ENCODE results near the gene RHAG.
"Not testable (repeated sequence)": the region's sequence is repeated elsewhere in the genome, so short reads cannot be mapped to it uniquely, and the experiment has no call there.

RHAG gene

GRCh38 chr6:49636713-49637349 lies at the start of gene RHAG:
Gene RHAG (minus strand): TSS chr6:49636839. CDS start chr6:49636812, 27 bp downstream.
- no peak within 1 kb of the TSS for H3K27ac Mint-ChIP-seq
- H3K36me3 Mint-ChIP-seq = no peaks in the 10 kb centered on the region
- DNase-seq (no peak), ATAC-seq (replicated peaks) (no peak)
- H3K27me3 Mint-ChIP-seq = no peaks in the 10 kb centered on the region
- H3K9me3 Mint-ChIP-seq = no peaks in the 10 kb centered on the region
- no peak within 1 kb of the TSS for H3K4me3 Mint-ChIP-seq
- H3K4me1 Mint-ChIP-seq = no peaks in the 10 kb centered on the region

- no peak overlapping the region for H3K4me3 Mint-ChIP-seq
- ATAC-seq (replicated peaks) (no peak), DNase-seq (no peak)
- H3K36me3 Mint-ChIP-seq = no peaks in the 10 kb centered on the region
- no peaks in the 10 kb centered on the region for H3K4me1 Mint-ChIP-seq
- no peak overlapping the region for H3K27ac Mint-ChIP-seq
- no peaks in the 10 kb centered on the region for H3K27me3 Mint-ChIP-seq
- H3K9me3 Mint-ChIP-seq = peaks cover 0 to 10% of the 10 kb centered on the region in 2 donors
These were observed 40.1 kb upstream of the RHAG start for GRCh38 chr6:49676671-49677281.

GRCh38 chr6:49675816-49676215 lies 39.2 kb upstream of the RHAG start:
- Mint-ChIP-seq H3K4me3 (no peak overlapping the region), H3K27me3 (no peaks in the 10 kb centered on the region), H3K36me3 (no peaks in the 10 kb centered on the region), H3K9me3 (peaks cover 0 to 12% of the 10 kb centered on the region in 2 donors), H3K4me1 (no peaks in the 10 kb centered on the region), H3K27ac (no peak overlapping the region)
- DNase-seq (no peak), ATAC-seq (replicated peaks) (no peak)

GRCh38 chr6:49668083-49668511 lies 31.5 kb upstream of the RHAG start:
- H3K9me3 Mint-ChIP-seq = peaks cover 0 to 7% of the 10 kb centered on the region in 2 donors
- no peak for ATAC-seq (replicated peaks)

GRCh38 chr6:49666930-49667757 lies 30.5 kb upstream of the RHAG start:
- H3K4me1 Mint-ChIP-seq = peaks cover 0 to 2% of the 10 kb centered on the region in 2 donors
- ATAC-seq (replicated peaks) (no peak), DNase-seq (no peak)
- no peak overlapping the region for H3K27ac Mint-ChIP-seq
- H3K4me3 Mint-ChIP-seq = no peak overlapping the region
- H3K9me3 Mint-ChIP-seq = peaks cover 0 to 5% of the 10 kb centered on the region in 2 donors
- H3K27me3 Mint-ChIP-seq = no peaks in the 10 kb centered on the region
- no peaks in the 10 kb centered on the region for H3K36me3 Mint-ChIP-seq

More at GRCh38 chr6:49668083-49668511, 31.5 kb upstream of the RHAG start:
- H3K4me3 Mint-ChIP-seq = no peak overlapping the region
- DNase-seq = no peak
- H3K36me3 Mint-ChIP-seq = no peaks in the 10 kb centered on the region
- no peak overlapping the region for H3K27ac Mint-ChIP-seq
- H3K27me3 Mint-ChIP-seq = no peaks in the 10 kb centered on the region
- H3K4me1 Mint-ChIP-seq = peaks cover 0 to 2% of the 10 kb centered on the region in 2 donors

GRCh38 chr6:49666480-49666879 lies 29.8 kb upstream of the RHAG start:
- ATAC-seq (replicated peaks) (no peak), DNase-seq (no peak)
- Mint-ChIP-seq H3K36me3 (no peaks in the 10 kb centered on the region), H3K4me1 (peaks cover 0 to 2% of the 10 kb centered on the region in 2 donors), H3K27ac (no peak overlapping the region), H3K27me3 (no peaks in the 10 kb centered on the region), H3K4me3 (no peak overlapping the region), H3K9me3 (peaks cover 0 to 1% of the 10 kb centered on the region in 2 donors)

GRCh38 chr6:49664817-49665216 lies 28.2 kb upstream of the RHAG start:
- Mint-ChIP-seq H3K36me3 (no peaks in the 10 kb centered on the region), H3K9me3 (peaks cover 0 to 1% of the 10 kb centered on the region in 2 donors), H3K4me1 (peaks cover 0 to 2% of the 10 kb centered on the region in 2 donors), H3K27me3 (no peaks in the 10 kb centered on the region), H3K4me3 (no peak overlapping the region), H3K27ac (no peak overlapping the region)
- no peak for ATAC-seq (replicated peaks)
- no peak for DNase-seq

GRCh38 chr6:49664054-49664453 lies 27.4 kb upstream of the RHAG start:
- not testable (repeated sequence) for DNase-seq; H3K4me1 Mint-ChIP-seq; H3K4me3 Mint-ChIP-seq; ATAC-seq (replicated peaks); H3K27ac Mint-ChIP-seq; H3K36me3 Mint-ChIP-seq; H3K9me3 Mint-ChIP-seq; H3K27me3 Mint-ChIP-seq

GRCh38 chr6:49662892-49663261 lies 26.2 kb upstream of the RHAG start:
- Mint-ChIP-seq H3K4me3 (no peak overlapping the region), H3K27ac (no peak overlapping the region), H3K27me3 (no peaks in the 10 kb centered on the region), H3K9me3 (peaks cover 0 to 1% of the 10 kb centered on the region in 2 donors), H3K4me1 (peaks cover 0 to 2% of the 10 kb centered on the region in 2 donors), H3K36me3 (no peaks in the 10 kb centered on the region)
- ATAC-seq (replicated peaks) (no peak), DNase-seq (no peak)

- Mint-ChIP-seq H3K4me3 (no peak overlapping the region), H3K27me3 (no peaks in the 10 kb centered on the region), H3K27ac (no peak overlapping the region), H3K36me3 (no peaks in the 10 kb centered on the region), H3K9me3 (peaks cover 0 to 1% of the 10 kb centered on the region in 2 donors), H3K4me1 (peaks cover 0 to 2% of the 10 kb centered on the region in 2 donors)
- ATAC-seq (replicated peaks) (no peak), DNase-seq (no peak)
These were observed 25.7 kb upstream of the RHAG start for GRCh38 chr6:49662231-49662891.

GRCh38 chr6:49653942-49654341 lies 17.3 kb upstream of the RHAG start:
- no peaks in the 10 kb centered on the region for H3K27me3 Mint-ChIP-seq
- DNase-seq (no peak), ATAC-seq (replicated peaks) (no peak)
- H3K4me1 Mint-ChIP-seq = no peaks in the 10 kb centered on the region
- H3K4me3 Mint-ChIP-seq = no peak overlapping the region
- no peaks in the 10 kb centered on the region for H3K36me3 Mint-ChIP-seq
- H3K9me3 Mint-ChIP-seq = peaks cover 0 to 2% of the 10 kb centered on the region in 2 donors
- H3K27ac Mint-ChIP-seq = no peak overlapping the region

GRCh38 chr6:49653438-49653837 lies 16.8 kb upstream of the RHAG start:
- Mint-ChIP-seq H3K4me1 (no peaks in the 10 kb centered on the region), H3K27ac (no peak overlapping the region), H3K36me3 (no peaks in the 10 kb centered on the region), H3K9me3 (peaks cover 0 to 2% of the 10 kb centered on the region in 2 donors), H3K4me3 (no peak overlapping the region), H3K27me3 (no peaks in the 10 kb centered on the region)
- DNase-seq (no peak), ATAC-seq (replicated peaks) (no peak)

GRCh38 chr6:49651239-49651638 lies 14.6 kb upstream of the RHAG start:
- DNase-seq (no peak), ATAC-seq (replicated peaks) (no peak)
- Mint-ChIP-seq H3K27me3 (no peaks in the 10 kb centered on the region), H3K36me3 (no peaks in the 10 kb centered on the region), H3K9me3 (peaks cover 0 to 2% of the 10 kb centered on the region in 2 donors), H3K4me1 (no peaks in the 10 kb centered on the region), H3K4me3 (no peak overlapping the region), H3K27ac (no peak overlapping the region)

- DNase-seq (no peak), ATAC-seq (replicated peaks) (no peak)
- no peaks in the 10 kb centered on the region for H3K36me3 Mint-ChIP-seq
- H3K9me3 Mint-ChIP-seq = peaks cover 0 to 4% of the 10 kb centered on the region in 2 donors
- no peak overlapping the region for H3K4me3 Mint-ChIP-seq
- H3K4me1 Mint-ChIP-seq = no peaks in the 10 kb centered on the region
- H3K27ac Mint-ChIP-seq = no peak overlapping the region
- H3K27me3 Mint-ChIP-seq = no peaks in the 10 kb centered on the region
These were observed 13.3 kb upstream of the RHAG start for GRCh38 chr6:49649988-49650387.
